Calu3 (cell line): Measurements from ENCODE around the gene KRT78. TPM values are rescaled to one million over a fixed set of nuclear protein-coding genes. Genes with fewer than 3 reads are reported as not detected.
A peak's percentile ranks its signal among the peaks of the same experiment; 100 is the strongest.

Source experiments
- BruUV-seq: library from RNA; stranded (reverse); fragments of 400-500 nt; replicated peaks from 2 replicates; lab custom pipeline; 2021; lab: Mats Ljungman, UMichigan
- CTCF ChIA-PET: fragments of 300-600 bp; sonication (Branson Sonifier 250); formaldehyde crosslinking; loops from one replicate; lab custom pipeline; 2022; ENCODE audit warnings: antibody characterized with exemption; lab: Charles Lee
- DNase-seq: peaks from one replicate; pipeline ENCODE4 v3.0.0; 2022
- H3K27ac Mint-ChIP-seq: one replicate; pipeline ENCODE4 v1.8.0; 2022; ENCODE audit warnings: mixed read lengths; ENCODE audit not compliant: unreplicated experiment
- H3K27me3 Mint-ChIP-seq: one replicate; pipeline ENCODE4 v1.8.0; 2022; ENCODE audit warnings: mixed read lengths; ENCODE audit not compliant: unreplicated experiment
- H3K36me3 Mint-ChIP-seq: one replicate; pipeline ENCODE4 v1.8.0; 2022; ENCODE audit warnings: mild to moderate bottlenecking, moderate library complexity, mixed read lengths; ENCODE audit not compliant: insufficient read depth, unreplicated experiment
- H3K4me1 Mint-ChIP-seq: one replicate; pipeline ENCODE4 v1.8.0; 2022; ENCODE audit warnings: mild to moderate bottlenecking, low read depth, mixed read lengths; ENCODE audit not compliant: unreplicated experiment
- H3K4me3 Mint-ChIP-seq: one replicate; pipeline ENCODE4 v1.8.0; 2022; ENCODE audit warnings: mild to moderate bottlenecking, low read depth, moderate library complexity, mixed read lengths; ENCODE audit not compliant: unreplicated experiment
- H3K9me3 Mint-ChIP-seq: one replicate; pipeline ENCODE4 v1.8.0; 2022; ENCODE audit warnings: low read depth, mixed read lengths; ENCODE audit not compliant: unreplicated experiment
- CTCF ChIP-seq: fragments of 200-600 bp; IDR thresholded peaks from one replicate; pipeline ENCODE4 v1.8.0; 2022; ENCODE audit warnings: antibody characterized with exemption; ENCODE audit not compliant: unreplicated experiment
- intact Hi-C: fragments of 100-400 bp; cut with micrococcal nuclease; formaldehyde crosslinking; loops from one replicate; pipeline ENCODE4 v1.10.0; 2022; ENCODE audit not compliant: unreplicated experiment
- total RNA-seq: library from RNA; stranded (reverse); gene quantifications from 2 replicates; pipeline ENCODE4 v1.2.3, GENCODE V29; 2022

The KRT78 gene
- total RNA-seq, 1 experiment from 2014 or later: 0.59 TPM

- peak overlapping the region; percentile 64 for H3K4me3 Mint-ChIP-seq
- H3K9me3 Mint-ChIP-seq: no peaks in the 10 kb centered on the region
- no TSS peak for BruUV-seq
- intact Hi-C loops: loop anchor here (5.0 kb wide), 1 partner anchor 206 kb away; no protein-coding TSS in a partner anchor
- DNase-seq: no peak
- H3K27me3 Mint-ChIP-seq: no peaks in the 10 kb centered on the region
- CTCF ChIA-PET: interaction anchor here (0.5 to 2.2 kb wide), 6 partner anchors 8 to 493 kb away, joined by 3 to 6 read pairs (median 3); no protein-coding TSS in a partner anchor
- H3K4me1 Mint-ChIP-seq: peaks cover 77% of the 10 kb centered on the region
- H3K27ac Mint-ChIP-seq: peak overlapping the region; percentile 99
- peaks cover 17% of the 10 kb centered on the region for H3K36me3 Mint-ChIP-seq
- TF ChIP-seq CTCF: no peak
Measured at GRCh38 chr12:52873513-52873831, 24.7 kb upstream of the KRT78 start.

GRCh38 chr12:52872644-52873389 is 24.0 kb upstream of the KRT78 start:
- Mint-ChIP-seq H3K27me3 (no peaks in the 10 kb centered on the region), H3K36me3 (peaks cover 17% of the 10 kb centered on the region), H3K9me3 (no peaks in the 10 kb centered on the region), H3K4me3 (peak overlapping the region; percentile 64), H3K27ac (peak overlapping the region; percentile 99), H3K4me1 (peaks cover 79% of the 10 kb centered on the region)
- BruUV-seq: no TSS peak
- DNase-seq: no peak
- intact Hi-C loops: loop anchor here (5.0 kb wide), 1 partner anchor 206 kb away; no protein-coding TSS in a partner anchor
- CTCF ChIA-PET: interaction anchor here (1.4 to 2.2 kb wide), 2 partner anchors 108 to 493 kb away, joined by 3 to 6 read pairs; no protein-coding TSS in a partner anchor
- no peak for TF ChIP-seq CTCF

GRCh38 chr12:52871291-52872039 is 22.7 kb upstream of the KRT78 start:
- Mint-ChIP-seq H3K4me1 (peaks cover 76% of the 10 kb centered on the region), H3K36me3 (peaks cover 17% of the 10 kb centered on the region), H3K4me3 (no peak overlapping the region), H3K27ac (peak overlapping the region; percentile 99), H3K9me3 (no peaks in the 10 kb centered on the region), H3K27me3 (no peaks in the 10 kb centered on the region)
- CTCF ChIA-PET: interaction anchor here (1.4 kb wide), 2 partner anchors 8 to 475 kb away, joined by 7 to 9 read pairs; no protein-coding TSS in a partner anchor
- TF ChIP-seq CTCF: no peak
- no TSS peak for BruUV-seq
- intact Hi-C loops: loop anchor here (2.0 to 5.0 kb wide), 3 partner anchors 204 to 499 kb away; no protein-coding TSS in a partner anchor
- DNase-seq: peak; percentile 54
